PFSK-1 (cell line): ENCODE results near the gene FAM50B.

Experiments
- FOXP2 ChIP-seq: optimal IDR thresholded peaks from 2 replicates; pipeline ENCODE3; 2011; ENCODE audit warnings: borderline replicate concordance, control low read depth, inconsistent platforms; ENCODE audit not compliant: insufficient read depth; ENCODE audit errors: extremely low read length, extremely low read depth
- POLR2AphosphoS5 ChIP-seq: IDR thresholded peaks from 2 replicates; pipeline ENCODE4 v1.6.1; 2012; ENCODE audit warnings: low read depth, mild to moderate bottlenecking, control low read depth, low read length, moderate library complexity
- REST ChIP-seq, 2 experiments: IDR thresholded peaks; 2 replicates each; pipeline versions ENCODE4 v1.6.1 to v1.8.0; 2011 to 2012; ENCODE audit warnings: low read depth in 2 of 2, low read length in 2 of 2, control low read depth in 1 of 2, inconsistent platforms in 1 of 2, mild to moderate bottlenecking in 1 of 2, moderate library complexity in 1 of 2; ENCODE audit not compliant: insufficient read depth in 1 of 2
- SIN3A ChIP-seq: IDR thresholded peaks from 2 replicates; pipeline ENCODE4 v1.6.1; 2012; ENCODE audit warnings: mild to moderate bottlenecking, low read length, moderate library complexity, borderline replicate concordance; ENCODE audit not compliant: insufficient read depth
- TAF1 ChIP-seq: IDR thresholded peaks from 2 replicates; pipeline ENCODE4 v1.6.1; 2012; ENCODE audit warnings: low read length, control low read depth, borderline replicate concordance; ENCODE audit not compliant: insufficient read depth

Gene FAM50B

DNA sequence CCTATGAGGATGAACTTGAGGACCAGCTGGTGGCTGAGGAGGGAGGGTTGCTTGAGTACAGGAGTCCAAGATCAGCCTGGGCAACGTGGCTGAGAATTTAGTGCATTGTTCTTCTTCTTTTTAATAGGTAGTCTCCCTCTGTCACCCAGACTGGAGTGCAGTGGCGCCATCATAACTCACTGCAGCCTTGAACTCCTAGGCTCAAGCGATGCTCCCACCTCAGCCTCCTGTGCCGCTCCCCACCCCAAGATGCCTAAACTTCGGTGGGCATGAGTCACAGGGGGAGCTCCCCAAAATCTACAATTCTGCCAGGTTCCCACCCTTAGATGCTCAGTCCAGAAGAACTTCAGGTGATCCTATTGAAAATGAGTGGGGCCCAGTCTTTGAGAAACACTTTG is 21.4 kb downstream of the FAM50B start:
- no peak for TF ChIP-seq POLR2AphosphoS5
- TF ChIP-seq REST (IDR thresholded peaks at IDR 0.05; ENCODE audit: insufficient read depth in 1 of 2, low read depth in 2 of 2, low read length in 2 of 2): no peak
- TF ChIP-seq FOXP2: no peak
- no peak for TF ChIP-seq SIN3A
- no peak for TF ChIP-seq TAF1

DNA sequence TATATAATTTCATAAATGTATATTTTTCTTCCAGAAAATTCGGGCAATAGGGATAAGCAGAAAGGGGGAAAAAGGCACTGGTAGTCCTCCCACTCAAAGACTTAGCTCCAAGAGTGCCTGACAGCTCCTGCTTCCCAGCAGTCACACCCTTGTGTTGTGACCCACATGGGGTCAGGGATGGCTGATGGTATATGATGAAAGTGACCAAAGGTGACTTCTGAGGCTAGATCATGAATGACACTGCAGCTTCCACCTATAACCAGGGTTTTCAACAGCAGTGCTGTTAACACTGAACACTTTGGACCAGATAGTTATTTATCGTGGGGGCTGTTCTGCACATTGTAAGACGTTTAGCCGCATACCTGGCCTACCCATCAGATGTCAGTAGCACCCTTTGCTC is 22.3 kb downstream of the FAM50B start:
- TF ChIP-seq POLR2AphosphoS5 (no peak), REST (IDR thresholded peaks at IDR 0.05; ENCODE audit: insufficient read depth in 1 of 2, low read depth in 2 of 2, low read length in 2 of 2) (no peak), TAF1 (no peak), SIN3A (no peak), FOXP2 (no peak)

DNA sequence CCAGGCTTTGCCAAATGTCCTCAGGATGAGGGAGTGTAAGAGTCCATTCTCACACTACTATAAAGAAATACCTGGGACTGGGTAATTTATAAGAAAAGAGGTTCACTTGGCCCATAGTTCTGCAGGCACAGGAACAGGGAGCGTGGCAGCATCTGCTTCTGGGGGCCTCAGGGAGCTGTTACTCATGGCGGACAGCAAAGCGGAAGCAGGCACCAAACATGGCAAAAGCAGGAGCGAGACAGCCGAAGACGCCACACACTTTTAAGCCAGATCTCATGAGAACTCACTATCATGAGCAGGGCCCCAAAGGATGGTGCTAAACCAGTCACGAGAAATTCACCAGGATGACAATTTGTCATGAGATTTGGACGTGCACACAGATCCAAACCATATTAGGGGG is 22.8 kb downstream of the FAM50B start:
- no peak for TF ChIP-seq REST (IDR thresholded peaks at IDR 0.05; ENCODE audit: insufficient read depth in 1 of 2, low read depth in 2 of 2, low read length in 2 of 2)

GRCh38 chr6:3872370-3872854 is 23.2 kb downstream of the FAM50B start:
- TF ChIP-seq SIN3A (no peak), TAF1 (no peak), REST (IDR thresholded peaks at IDR 0.05; ENCODE audit: insufficient read depth in 1 of 2, low read depth in 2 of 2, low read length in 2 of 2) (no peak), FOXP2 (no peak), POLR2AphosphoS5 (no peak)

DNA sequence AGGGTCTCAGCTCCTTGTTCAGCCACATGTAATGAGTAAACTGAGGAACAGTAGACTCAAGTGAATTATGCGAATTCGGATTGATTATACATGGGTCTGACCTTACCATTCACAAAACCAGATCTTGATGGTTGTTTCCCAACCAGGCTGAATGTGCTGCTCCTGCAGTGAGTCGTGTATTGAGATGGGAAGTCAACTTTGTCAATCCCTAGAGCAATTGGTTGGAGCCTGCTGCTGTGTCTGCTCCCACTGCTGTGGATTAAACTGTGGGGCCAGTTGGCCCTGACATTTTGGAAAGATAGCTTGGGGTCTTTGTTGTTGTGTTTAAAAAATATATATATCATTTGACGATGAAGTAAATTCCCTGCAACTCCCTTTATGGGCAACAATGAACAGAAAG is 23.9 kb downstream of the FAM50B start:
- TF ChIP-seq REST (IDR thresholded peaks at IDR 0.05; ENCODE audit: insufficient read depth in 1 of 2, low read depth in 2 of 2, low read length in 2 of 2) (no peak), POLR2AphosphoS5 (no peak), SIN3A (no peak), FOXP2 (no peak)
